Natural killer cell (primary cell): Measurements from ENCODE around the gene CCL24. TPM values are rescaled to one million over a fixed set of nuclear protein-coding genes. Genes with fewer than 3 reads are reported as not detected.
"Not testable (repeated sequence)": the region's sequence is repeated elsewhere in the genome, so short reads cannot be mapped to it uniquely, and the experiment has no call there.

Source experiments
- ATAC-seq, 3 donors: fragments of 150-1000 bp in 2 of 3; fragments of 200-7000 bp in 1 of 3; cut with Tn5 transposase; 1 replicate in 1 of 3; 2 replicates in 2 of 3; pipeline ENCODE4 v1.10.0; 2021; ENCODE audit warnings: mild to moderate bottlenecking in 2 of 3, moderate library complexity in 2 of 3
- DNase-seq, 2 donors: peaks; one replicate each; pipeline versions ENCODE4 v3.0.0 to v3.0.0-alpha.2; 2013 to 2021; ENCODE audit warnings: mixed read lengths in 1 of 2
- H3K27ac ChIP-seq: one replicate; pipeline ENCODE4 v1.5.1; 2013; ENCODE audit warnings: mild to moderate bottlenecking, low read length
- H3K27me3 ChIP-seq: one replicate; pipeline ENCODE4 v1.6.1; 2013; ENCODE audit warnings: low read length; ENCODE audit not compliant: control insufficient read depth, insufficient read depth
- H3K36me3 ChIP-seq: one replicate; pipeline ENCODE4 v1.6.1; 2013; ENCODE audit warnings: low read length; ENCODE audit not compliant: control insufficient read depth, insufficient read depth
- H3K4me1 ChIP-seq: one replicate; pipeline ENCODE4 v1.6.1; 2013; ENCODE audit warnings: low read length; ENCODE audit not compliant: control insufficient read depth, insufficient read depth
- H3K4me3 ChIP-seq: one replicate; pipeline ENCODE4 v1.5.1; 2013; ENCODE audit warnings: low read length
- H3K9me3 ChIP-seq: one replicate; pipeline ENCODE4 v1.6.1; 2013; ENCODE audit warnings: low read length; ENCODE audit not compliant: control insufficient read depth, insufficient read depth
- H3K27ac Mint-ChIP-seq, 2 donors: one replicate each; pipeline ENCODE4 v1.8.0; 2022; ENCODE audit warnings: mild to moderate bottlenecking in 2 of 2, mixed read lengths in 2 of 2, moderate library complexity in 1 of 2
- H3K27me3 Mint-ChIP-seq, 2 donors: one replicate each; pipeline ENCODE4 v1.8.0; 2022; ENCODE audit warnings: low read depth in 2 of 2, mixed read lengths in 2 of 2
- H3K36me3 Mint-ChIP-seq: one replicate; pipeline ENCODE4 v1.8.0; 2022; ENCODE audit warnings: mixed read lengths
- H3K4me1 Mint-ChIP-seq, 2 donors: one replicate each; pipeline ENCODE4 v1.8.0; 2022; ENCODE audit warnings: mixed read lengths in 2 of 2
- H3K4me3 Mint-ChIP-seq: one replicate; pipeline ENCODE4 v1.8.0; 2022; ENCODE audit warnings: mild to moderate bottlenecking, moderate library complexity, mixed read lengths
- H3K9me3 Mint-ChIP-seq, 2 donors: one replicate each; pipeline ENCODE4 v1.8.0; 2022; ENCODE audit warnings: mixed read lengths in 2 of 2
- WGBS: methylation state at CpG from one replicate; pipeline ENCODE4 v1.1.7; 2013; ENCODE audit warnings: missing lambda C conversion rate; ENCODE audit not compliant: insufficient coverage; 5-methylcytosine and 5-hydroxymethylcytosine counted together
- intact Hi-C: fragments of 100-400 bp; cut with micrococcal nuclease; formaldehyde crosslinking; loops from one replicate; pipeline ENCODE4 v1.14.2; 2022
- total RNA-seq, 4 donors: library from RNA; stranded (reverse); fragments of 120-200 nt in 1 of 4; gene quantifications; one replicate each; pipeline versions ENCODE4 v1.2.3 to v1.2.4, GENCODE V29; 2013 to 2022
- TF ChIP-seq, protein P1 (sequence below): fragments of 200-600 bp; IDR thresholded peaks from one replicate; pipeline ENCODE4 v1.8.0; 2022; ENCODE audit warnings: antibody characterized with exemption

The CCL24 gene
- total RNA-seq, 3 donors from 2014 or later (not counting 1 experiment from before 2014, with no cell fraction given), result not detected

DNA sequence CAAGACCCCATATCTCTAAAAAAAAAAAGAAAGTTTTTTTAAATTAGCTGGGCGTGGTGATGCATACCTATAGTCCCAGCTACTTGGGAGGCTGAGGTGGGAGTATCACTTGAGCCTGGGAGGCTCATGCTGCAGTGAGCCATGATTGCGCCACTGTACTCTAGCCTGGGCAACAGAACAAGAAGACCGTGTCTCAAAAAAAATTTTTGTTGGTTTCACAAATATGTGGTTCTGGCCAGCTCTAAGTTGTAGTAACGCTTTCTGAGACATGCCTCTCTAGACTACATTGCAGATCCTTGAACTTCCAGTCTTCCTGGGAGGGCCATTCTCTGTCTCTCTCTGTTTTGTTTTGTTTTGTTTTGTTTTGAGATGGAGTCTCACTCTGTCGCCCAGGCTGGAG, 40.6 kb upstream of the CCL24 start:
- no peak overlapping the region for H3K27ac Mint-ChIP-seq
- Histone ChIP-seq H3K27me3 (no peaks in the 10 kb centered on the region), H3K4me3 (no peak overlapping the region), H3K27ac (no peak overlapping the region), H3K36me3 (no peaks in the 10 kb centered on the region), H3K4me1 (no peaks in the 10 kb centered on the region), H3K9me3 (no peaks in the 10 kb centered on the region)
- H3K4me3 Mint-ChIP-seq, result no peak overlapping the region
- H3K9me3 Mint-ChIP-seq, result no peaks in the 10 kb centered on the region
- DNase-seq, result no peak
- no peaks in the 10 kb centered on the region for H3K4me1 Mint-ChIP-seq
- H3K36me3 Mint-ChIP-seq, result no peaks in the 10 kb centered on the region
- 91% methylated on average over 5 of the region's 5 CpGs for WGBS
- TF ChIP-seq, protein P1, sequence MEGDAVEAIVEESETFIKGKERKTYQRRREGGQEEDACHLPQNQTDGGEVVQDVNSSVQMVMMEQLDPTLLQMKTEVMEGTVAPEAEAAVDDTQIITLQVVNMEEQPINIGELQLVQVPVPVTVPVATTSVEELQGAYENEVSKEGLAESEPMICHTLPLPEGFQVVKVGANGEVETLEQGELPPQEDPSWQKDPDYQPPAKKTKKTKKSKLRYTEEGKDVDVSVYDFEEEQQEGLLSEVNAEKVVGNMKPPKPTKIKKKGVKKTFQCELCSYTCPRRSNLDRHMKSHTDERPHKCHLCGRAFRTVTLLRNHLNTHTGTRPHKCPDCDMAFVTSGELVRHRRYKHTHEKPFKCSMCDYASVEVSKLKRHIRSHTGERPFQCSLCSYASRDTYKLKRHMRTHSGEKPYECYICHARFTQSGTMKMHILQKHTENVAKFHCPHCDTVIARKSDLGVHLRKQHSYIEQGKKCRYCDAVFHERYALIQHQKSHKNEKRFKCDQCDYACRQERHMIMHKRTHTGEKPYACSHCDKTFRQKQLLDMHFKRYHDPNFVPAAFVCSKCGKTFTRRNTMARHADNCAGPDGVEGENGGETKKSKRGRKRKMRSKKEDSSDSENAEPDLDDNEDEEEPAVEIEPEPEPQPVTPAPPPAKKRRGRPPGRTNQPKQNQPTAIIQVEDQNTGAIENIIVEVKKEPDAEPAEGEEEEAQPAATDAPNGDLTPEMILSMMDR, result no peak
- intact Hi-C loops, result no loop called here
- peaks cover 4 to 5% of the 10 kb centered on the region in 2 donors for H3K27me3 Mint-ChIP-seq
- no peak for ATAC-seq

DNA sequence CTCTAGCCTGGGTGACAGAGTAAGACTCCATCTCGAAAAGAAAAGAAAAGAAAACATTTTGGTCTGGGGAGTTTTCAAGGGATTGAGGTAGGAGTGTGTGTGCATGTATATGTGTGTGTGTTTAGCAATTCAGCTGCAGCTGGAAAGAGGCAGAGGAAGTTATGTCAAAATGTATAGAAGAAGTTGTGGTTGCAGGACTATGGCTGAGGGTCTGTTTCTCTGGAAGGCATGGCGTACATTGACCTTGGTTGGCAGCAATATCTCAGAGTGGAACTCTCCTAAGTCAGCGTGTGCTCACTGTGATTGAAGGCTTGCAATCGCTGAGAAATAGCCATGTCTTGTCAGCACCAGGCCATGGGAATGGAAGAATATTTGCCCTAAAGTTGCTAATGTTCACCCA, 36.6 kb upstream of the CCL24 start:
- ATAC-seq, result no peak
- H3K4me3 ChIP-seq, result no peak overlapping the region
- no peaks in the 10 kb centered on the region for H3K4me1 Mint-ChIP-seq
- no peak for DNase-seq
- H3K27ac ChIP-seq, result no peak overlapping the region
- no peaks in the 10 kb centered on the region for H3K9me3 Mint-ChIP-seq
- H3K4me3 Mint-ChIP-seq, result no peak overlapping the region
- H3K36me3 ChIP-seq, result no peaks in the 10 kb centered on the region
- H3K36me3 Mint-ChIP-seq, result no peaks in the 10 kb centered on the region
- intact Hi-C loops, result no loop called here
- no peak overlapping the region for H3K27ac Mint-ChIP-seq
- WGBS, result 27% methylated on average over 4 of the region's 4 CpGs
- H3K4me1 ChIP-seq, result peaks cover 4% of the 10 kb centered on the region
- no peaks in the 10 kb centered on the region for H3K9me3 ChIP-seq
- H3K27me3 Mint-ChIP-seq, result no peaks in the 10 kb centered on the region
- H3K27me3 ChIP-seq, result no peaks in the 10 kb centered on the region
- TF ChIP-seq, protein P1, result no peak

DNA sequence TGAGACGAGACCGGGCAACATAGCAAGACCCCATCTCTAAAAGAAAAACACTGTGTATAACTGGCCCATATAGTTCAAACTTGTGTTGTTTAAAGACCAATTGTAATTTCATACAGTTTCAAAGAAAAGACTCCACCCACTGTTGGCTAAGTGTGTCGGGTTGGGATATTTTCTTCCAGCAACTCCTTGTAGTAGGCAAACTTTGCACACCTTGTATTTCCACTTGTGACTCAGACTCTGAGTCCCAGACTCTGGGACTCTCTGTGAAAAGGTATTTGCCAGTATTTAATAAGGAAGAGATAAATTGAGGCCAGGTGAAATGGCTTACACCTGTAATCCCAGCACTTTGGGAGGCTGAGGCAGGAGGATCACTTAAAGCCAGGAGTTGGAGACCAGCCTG, 36.0 kb upstream of the CCL24 start:
- no peaks in the 10 kb centered on the region for H3K36me3 Mint-ChIP-seq
- intact Hi-C loops, result no loop called here
- Histone ChIP-seq H3K9me3 (no peaks in the 10 kb centered on the region), H3K27me3 (no peaks in the 10 kb centered on the region), H3K4me3 (no peak overlapping the region), H3K4me1 (peaks cover 4% of the 10 kb centered on the region), H3K36me3 (no peaks in the 10 kb centered on the region), H3K27ac (no peak overlapping the region)
- H3K4me1 Mint-ChIP-seq, result no peaks in the 10 kb centered on the region
- ATAC-seq (no peak), DNase-seq (no peak)
- TF ChIP-seq, protein P1, result no peak
- H3K4me3 Mint-ChIP-seq, result no peak overlapping the region
- 93% methylated on average over 2 of the region's 3 CpGs for WGBS
- H3K27me3 Mint-ChIP-seq, result no peaks in the 10 kb centered on the region
- H3K27ac Mint-ChIP-seq, result no peak overlapping the region
- H3K9me3 Mint-ChIP-seq, result no peaks in the 10 kb centered on the region

DNA sequence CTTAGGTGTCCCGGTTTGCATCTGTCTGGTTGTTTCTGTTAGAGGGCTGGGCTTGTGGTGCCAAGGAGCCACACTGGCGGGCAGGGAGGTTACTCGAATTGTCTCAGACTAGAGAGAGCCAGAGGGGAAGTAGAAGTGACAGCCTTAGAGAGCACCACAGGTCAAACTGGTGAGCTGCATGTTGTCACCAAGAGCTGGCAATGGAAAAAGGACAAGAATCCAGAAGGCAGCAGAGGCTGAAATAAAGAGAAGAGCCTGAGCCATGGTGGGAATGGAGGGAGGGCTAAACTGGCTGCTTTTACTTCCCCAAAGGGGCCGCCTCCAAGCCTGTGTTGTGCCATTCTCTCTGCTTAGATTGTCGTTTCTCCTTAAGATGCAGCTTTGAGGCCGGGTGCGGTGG, 34.1 kb upstream of the CCL24 start:
- ATAC-seq (no peak), DNase-seq (no peak)
- peaks cover 5% of the 10 kb centered on the region for H3K4me1 ChIP-seq
- H3K27ac Mint-ChIP-seq, result no peak overlapping the region
- no peak overlapping the region for H3K4me3 Mint-ChIP-seq
- H3K4me1 Mint-ChIP-seq, result no peaks in the 10 kb centered on the region
- no peaks in the 10 kb centered on the region for H3K27me3 ChIP-seq
- no peak overlapping the region for H3K27ac ChIP-seq
- 70% methylated on average over 7 of the region's 7 CpGs for WGBS
- TF ChIP-seq, protein P1, result no peak
- intact Hi-C loops, result no loop called here
- H3K36me3 ChIP-seq, result no peaks in the 10 kb centered on the region
- no peaks in the 10 kb centered on the region for H3K9me3 Mint-ChIP-seq
- no peak overlapping the region for H3K4me3 ChIP-seq
- no peaks in the 10 kb centered on the region for H3K9me3 ChIP-seq
- no peaks in the 10 kb centered on the region for H3K27me3 Mint-ChIP-seq
- H3K36me3 Mint-ChIP-seq, result no peaks in the 10 kb centered on the region

DNA sequence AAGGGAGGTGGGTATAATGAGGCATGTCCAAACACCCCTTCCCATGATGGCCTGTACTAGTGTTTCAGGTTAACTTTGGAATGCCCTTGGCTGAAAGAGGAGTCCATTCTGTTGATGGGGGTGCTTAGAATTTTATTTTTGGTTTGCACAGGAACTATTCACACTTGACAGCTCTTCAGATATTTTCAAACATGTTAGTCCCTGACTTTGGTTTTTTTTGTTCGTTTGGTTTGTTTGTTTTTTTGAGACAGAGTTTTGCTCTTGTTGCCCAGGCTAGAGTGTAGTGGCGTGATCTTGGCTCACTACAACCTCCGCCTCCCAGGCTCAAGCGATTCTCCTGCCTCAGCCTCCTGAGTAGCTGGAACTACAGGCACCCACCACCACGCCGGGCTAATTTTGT, 31.5 kb upstream of the CCL24 start:
- intact Hi-C loops, H3K4me3 Mint-ChIP-seq, H3K4me1 ChIP-seq, H3K4me1 Mint-ChIP-seq, H3K36me3 Mint-ChIP-seq, H3K27me3 ChIP-seq, H3K4me3 ChIP-seq, ATAC-seq, DNase-seq, H3K27ac ChIP-seq, H3K36me3 ChIP-seq, H3K9me3 ChIP-seq, H3K27me3 Mint-ChIP-seq, H3K27ac Mint-ChIP-seq, H3K9me3 Mint-ChIP-seq: not testable (repeated sequence)
- 75% methylated on average over 6 of the region's 6 CpGs for WGBS
